NOMO-1 (cell line): ENCODE results near the gene NTN1.

Source experiments
- DNase-seq, 2 experiments: peaks; one replicate each; lab custom pipeline; 2025; ENCODE audit not compliant: unreplicated experiment in 2 of 2; lab: John Stamatoyannopoulos, UW

Gene NTN1

GRCh38 chr17:9116861-9117568 is 95.7 kb downstream of the NTN1 start:
- no peak for DNase-seq

GRCh38 chr17:9120471-9120870 is 99.2 kb downstream of the NTN1 start:
- DNase-seq: no peak

- DNase-seq: no peak
These were observed 100.0 kb downstream of the NTN1 start for GRCh38 chr17:9121186-9121820.

- no peak for DNase-seq
These were observed 102.6 kb downstream of the NTN1 start for GRCh38 chr17:9123594-9124553.

- no peak for DNase-seq
These were observed 103.2 kb downstream of the NTN1 start for GRCh38 chr17:9124554-9124935.

GRCh38 chr17:9125722-9126121 is 104.4 kb downstream of the NTN1 start:
- DNase-seq: no peak

GRCh38 chr17:9127340-9127739 is 106.0 kb downstream of the NTN1 start:
- DNase-seq: no peak

GRCh38 chr17:9131371-9131770 is 110.1 kb downstream of the NTN1 start:
- DNase-seq: no peak

- DNase-seq: no peak
These were observed 111.0 kb downstream of the NTN1 start for GRCh38 chr17:9132291-9132690.

- DNase-seq: no peak
These were observed 111.8 kb downstream of the NTN1 start for GRCh38 chr17:9132944-9133610.

- DNase-seq: no peak
These were observed 116.9 kb downstream of the NTN1 start for GRCh38 chr17:9138161-9138717.

- DNase-seq: no peak
These were observed 118.4 kb downstream of the NTN1 start for GRCh38 chr17:9139695-9140094.

- DNase-seq: no peak
These were observed 119.5 kb downstream of the NTN1 start for GRCh38 chr17:9140550-9141424.

- DNase-seq: no peak
These were observed 120.1 kb downstream of the NTN1 start for GRCh38 chr17:9141425-9141753.

- no peak for DNase-seq
These were observed 121.6 kb downstream of the NTN1 start for GRCh38 chr17:9142772-9143494.

- no peak for DNase-seq
These were observed 123.4 kb downstream of the NTN1 start for GRCh38 chr17:9144502-9145249.

GRCh38 chr17:9146064-9146463 is 124.8 kb downstream of the NTN1 start:
- DNase-seq: no peak

GRCh38 chr17:9148905-9149525 is 127.7 kb downstream of the NTN1 start:
- no peak for DNase-seq
